ENCODE results near the gene RNF43. TPM values are rescaled to one million over a fixed set of nuclear protein-coding genes. Genes with fewer than 3 reads are reported as not detected.

RNF43 gene
- total RNA-seq, 4 donors from 2014 or later = 2.1 to 5.2 (median 4.3) TPM

DNA sequence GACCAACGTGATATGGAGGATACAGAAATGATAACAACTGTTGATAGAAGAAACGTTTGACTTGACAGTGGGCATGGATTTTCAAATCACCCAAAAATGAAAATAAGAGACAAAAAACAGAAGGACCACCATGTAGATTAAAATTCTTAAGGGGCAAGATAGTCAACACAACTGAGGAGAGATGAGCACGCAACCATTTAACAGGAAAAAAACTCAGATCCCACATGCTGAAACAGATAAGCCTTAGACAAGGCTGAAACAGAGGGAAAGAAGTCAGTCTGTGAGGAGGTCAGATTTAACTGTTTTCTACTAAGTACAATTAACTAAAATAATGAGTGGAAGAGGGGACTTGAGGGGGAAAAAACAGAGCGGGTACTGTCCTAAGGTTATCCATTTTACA is 21.2 kb downstream of the RNF43 start:
- 81 to 84% methylated on average over 4 of the region's 4 CpGs for WGBS, 2 donors

DNA sequence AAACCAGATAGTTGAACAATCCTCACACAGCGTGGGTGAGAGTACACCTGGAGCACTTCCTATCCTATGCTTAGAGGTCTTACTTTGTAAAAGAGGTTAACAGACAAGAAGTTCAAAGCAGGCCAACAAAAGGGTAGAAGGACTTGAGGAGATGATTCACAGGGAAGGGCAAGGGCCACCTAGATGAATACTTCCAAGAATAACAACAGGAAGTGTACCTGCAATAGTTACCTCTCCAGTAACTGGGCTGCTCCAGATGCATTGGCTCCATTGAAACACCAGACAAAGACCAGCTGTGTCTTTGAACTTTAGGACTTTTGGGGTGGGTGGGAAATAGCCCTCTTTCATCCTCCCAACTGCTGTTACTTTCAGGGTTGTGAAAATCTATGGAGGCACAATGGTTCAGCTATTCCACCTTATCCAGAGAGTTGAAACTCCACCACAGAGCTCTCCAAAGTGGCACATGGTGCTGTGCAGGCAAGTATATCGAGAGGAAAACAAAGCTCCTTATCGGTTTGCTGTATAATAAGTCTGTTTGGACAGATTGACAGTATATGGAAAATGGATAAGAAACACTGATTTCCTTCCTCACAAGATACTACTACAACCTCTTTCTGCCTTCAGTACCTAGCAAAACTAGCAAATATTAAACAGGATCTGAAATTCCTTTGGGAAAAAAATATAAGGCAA is 22.7 kb downstream of the RNF43 start:
- no peak for TF ChIP-seq POLR2A (IDR thresholded peaks at IDR 0.05)
- TF ChIP-seq, protein P1, sequence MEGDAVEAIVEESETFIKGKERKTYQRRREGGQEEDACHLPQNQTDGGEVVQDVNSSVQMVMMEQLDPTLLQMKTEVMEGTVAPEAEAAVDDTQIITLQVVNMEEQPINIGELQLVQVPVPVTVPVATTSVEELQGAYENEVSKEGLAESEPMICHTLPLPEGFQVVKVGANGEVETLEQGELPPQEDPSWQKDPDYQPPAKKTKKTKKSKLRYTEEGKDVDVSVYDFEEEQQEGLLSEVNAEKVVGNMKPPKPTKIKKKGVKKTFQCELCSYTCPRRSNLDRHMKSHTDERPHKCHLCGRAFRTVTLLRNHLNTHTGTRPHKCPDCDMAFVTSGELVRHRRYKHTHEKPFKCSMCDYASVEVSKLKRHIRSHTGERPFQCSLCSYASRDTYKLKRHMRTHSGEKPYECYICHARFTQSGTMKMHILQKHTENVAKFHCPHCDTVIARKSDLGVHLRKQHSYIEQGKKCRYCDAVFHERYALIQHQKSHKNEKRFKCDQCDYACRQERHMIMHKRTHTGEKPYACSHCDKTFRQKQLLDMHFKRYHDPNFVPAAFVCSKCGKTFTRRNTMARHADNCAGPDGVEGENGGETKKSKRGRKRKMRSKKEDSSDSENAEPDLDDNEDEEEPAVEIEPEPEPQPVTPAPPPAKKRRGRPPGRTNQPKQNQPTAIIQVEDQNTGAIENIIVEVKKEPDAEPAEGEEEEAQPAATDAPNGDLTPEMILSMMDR (IDR thresholded peaks at IDR 0.05) = no peak
- no peaks in the 10 kb centered on the region for H3K27me3 ChIP-seq
- H3K36me3 ChIP-seq = no peaks in the 10 kb centered on the region
- no peak overlapping the region for H3K27ac ChIP-seq
- no peak for DNase-seq
- 83 to 92% methylated on average over 3 of the region's 3 CpGs for WGBS, 2 donors
- H3K4me3 ChIP-seq (replicated peaks in 1 of 3) = no peak overlapping the region
- intact Hi-C loops (cut with DNase I) = no loop called here
- peaks cover 0 to 9% of the 10 kb centered on the region in 2 donors for H3K4me1 ChIP-seq
- H3K9me3 ChIP-seq = no peaks in the 10 kb centered on the region

More for the DNA sequence above, 21.2 kb downstream of the RNF43 start:
- no peak for DNase-seq
- no peak overlapping the region for H3K4me3 ChIP-seq (replicated peaks in 1 of 3)
- H3K27me3 ChIP-seq = no peaks in the 10 kb centered on the region
- no peaks in the 10 kb centered on the region for H3K9me3 ChIP-seq
- no peaks in the 10 kb centered on the region for H3K36me3 ChIP-seq
- TF ChIP-seq POLR2A (IDR thresholded peaks at IDR 0.05) = no peak
- TF ChIP-seq, protein P1 (IDR thresholded peaks at IDR 0.05) = no peak
- H3K27ac ChIP-seq = no peak overlapping the region
- peaks cover 0 to 8% of the 10 kb centered on the region in 2 donors for H3K4me1 ChIP-seq
- intact Hi-C loops (cut with DNase I) = no loop called here

DNA sequence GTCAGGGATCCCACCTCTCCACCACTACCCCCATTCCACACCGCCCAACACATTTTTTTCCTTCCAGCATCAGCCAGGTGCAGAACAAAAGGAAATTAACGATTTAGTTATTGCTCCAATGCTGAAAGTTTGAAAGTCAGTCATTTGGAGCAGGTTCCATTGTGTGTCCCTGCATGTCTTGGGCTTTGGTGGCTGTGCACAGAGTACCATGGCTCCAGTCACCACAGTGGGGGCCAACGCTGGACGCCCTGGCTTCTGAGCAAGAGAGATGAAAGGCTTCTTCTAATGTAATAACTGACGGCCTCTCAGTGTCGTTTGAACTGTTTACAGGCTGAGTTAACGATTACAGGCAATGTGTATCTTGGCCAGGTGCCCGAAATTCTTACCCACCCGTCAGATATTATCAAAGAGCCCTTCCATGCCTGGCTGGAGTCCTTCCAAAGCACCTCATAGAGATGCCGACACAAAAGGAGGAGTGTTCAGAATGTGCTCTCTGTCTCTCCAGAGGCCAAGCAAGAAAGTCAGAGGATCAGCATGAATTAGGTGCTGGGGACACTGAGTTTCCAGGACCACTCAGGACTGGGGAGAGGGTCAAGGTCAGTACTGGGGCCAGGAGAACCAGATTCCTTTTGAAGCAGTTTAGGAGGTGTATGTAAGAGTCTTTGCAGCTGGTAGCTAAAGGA is 25.9 kb downstream of the RNF43 start:
- Histone ChIP-seq H3K4me3 (replicated peaks in 1 of 3) (no peak overlapping the region), H3K9me3 (no peaks in the 10 kb centered on the region), H3K36me3 (no peaks in the 10 kb centered on the region), H3K27me3 (no peaks in the 10 kb centered on the region), H3K4me1 (peaks cover 4 to 9% of the 10 kb centered on the region in 2 donors), H3K27ac (no peak overlapping the region)
- WGBS, 2 donors = 21 to 30% methylated on average over 5 to 10 of the region's 10 CpGs
- DNase-seq = peak; percentile 79 to 85
- no peak for TF ChIP-seq POLR2A (IDR thresholded peaks at IDR 0.05)
- TF ChIP-seq, protein P1 (IDR thresholded peaks at IDR 0.05) = no peak
- intact Hi-C loops (cut with DNase I) = no loop called here

DNA sequence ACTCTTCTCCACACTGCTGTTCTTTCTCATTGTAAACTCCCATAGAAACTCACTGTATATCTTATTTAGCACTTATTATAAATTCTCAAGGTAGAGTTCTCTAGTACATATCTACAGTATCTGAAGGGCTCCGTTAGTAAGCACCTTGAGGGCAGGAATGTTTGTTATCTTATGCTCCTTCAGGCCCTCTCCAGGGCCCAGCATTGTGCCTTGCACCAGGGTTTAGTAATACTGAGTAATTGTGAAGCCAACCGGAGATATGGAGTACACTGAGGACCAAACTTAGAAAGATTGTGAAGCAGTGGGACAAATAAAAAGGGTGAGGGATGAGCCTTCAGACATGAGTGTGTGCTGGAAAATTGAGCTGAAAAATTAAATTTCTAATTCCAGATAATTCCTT is 26.4 kb downstream of the RNF43 start:
- 86 to 89% methylated on average over 2 of the region's 2 CpGs for WGBS, 2 donors
- DNase-seq = no peak
- TF ChIP-seq POLR2A (IDR thresholded peaks at IDR 0.05) = no peak
- TF ChIP-seq, protein P1 (IDR thresholded peaks at IDR 0.05) = no peak
- intact Hi-C loops (cut with DNase I) = no loop called here
- H3K4me1 ChIP-seq = peaks cover 4 to 9% of the 10 kb centered on the region in 2 donors
- H3K27ac ChIP-seq = no peak overlapping the region
- H3K9me3 ChIP-seq = no peaks in the 10 kb centered on the region
- H3K4me3 ChIP-seq (replicated peaks in 1 of 3) = no peak overlapping the region
- H3K27me3 ChIP-seq = no peaks in the 10 kb centered on the region
- no peaks in the 10 kb centered on the region for H3K36me3 ChIP-seq
